ENCODE results near the gene G3BP2.

- TF ChIP-seq CTCF (IDR thresholded peaks at IDR 0.05) (no peak), POLR2AphosphoS5 (IDR thresholded peaks at IDR 0.05) (no peak)
Observed at GRCh38 chr4:75678965-75679364, 5.8 kb upstream of the G3BP2 start.
